HG03460 (cell line): ENCODE results near the gene NAP1L4.
"Not testable (repeated sequence)": the region's sequence is repeated elsewhere in the genome, so short reads cannot be mapped to it uniquely, and the experiment has no call there.

Experiments
- ATAC-seq: cut with Tn5 transposase; IDR thresholded peaks from one replicate; pipeline ENCODE4 v1.9.1; 2021; ENCODE audit not compliant: unreplicated experiment

NAP1L4 gene

DNA sequence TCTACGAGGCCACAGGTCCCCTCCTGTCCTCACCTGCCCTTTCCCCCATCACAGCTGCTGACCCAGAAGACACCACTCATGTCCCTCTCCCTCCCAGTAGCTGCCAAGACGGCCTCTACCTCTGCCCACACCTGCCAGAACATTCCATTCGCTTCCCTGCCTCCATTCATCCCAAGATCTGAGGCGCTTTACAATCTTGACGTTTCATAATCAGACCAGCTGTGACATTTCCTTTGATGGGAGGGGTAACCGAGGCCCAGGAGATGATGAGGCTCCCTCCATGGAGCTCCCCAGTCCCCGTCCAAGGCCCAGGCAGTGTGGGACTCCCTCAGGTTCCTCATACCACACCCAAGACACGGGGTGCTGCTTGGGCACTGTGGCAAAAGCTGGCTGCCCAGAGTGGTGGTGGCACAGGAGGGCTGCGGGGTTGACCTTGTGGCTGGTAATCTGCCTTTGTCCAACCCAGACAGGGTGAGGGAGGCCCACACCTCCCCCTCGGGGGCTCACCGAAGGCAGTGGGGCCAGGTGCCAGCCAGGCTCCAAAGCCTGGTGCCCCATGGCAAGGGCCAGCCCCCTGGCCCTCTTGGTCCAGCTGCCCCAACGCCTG lies 80.2 kb downstream of the NAP1L4 start:
- ATAC-seq = no peak

DNA sequence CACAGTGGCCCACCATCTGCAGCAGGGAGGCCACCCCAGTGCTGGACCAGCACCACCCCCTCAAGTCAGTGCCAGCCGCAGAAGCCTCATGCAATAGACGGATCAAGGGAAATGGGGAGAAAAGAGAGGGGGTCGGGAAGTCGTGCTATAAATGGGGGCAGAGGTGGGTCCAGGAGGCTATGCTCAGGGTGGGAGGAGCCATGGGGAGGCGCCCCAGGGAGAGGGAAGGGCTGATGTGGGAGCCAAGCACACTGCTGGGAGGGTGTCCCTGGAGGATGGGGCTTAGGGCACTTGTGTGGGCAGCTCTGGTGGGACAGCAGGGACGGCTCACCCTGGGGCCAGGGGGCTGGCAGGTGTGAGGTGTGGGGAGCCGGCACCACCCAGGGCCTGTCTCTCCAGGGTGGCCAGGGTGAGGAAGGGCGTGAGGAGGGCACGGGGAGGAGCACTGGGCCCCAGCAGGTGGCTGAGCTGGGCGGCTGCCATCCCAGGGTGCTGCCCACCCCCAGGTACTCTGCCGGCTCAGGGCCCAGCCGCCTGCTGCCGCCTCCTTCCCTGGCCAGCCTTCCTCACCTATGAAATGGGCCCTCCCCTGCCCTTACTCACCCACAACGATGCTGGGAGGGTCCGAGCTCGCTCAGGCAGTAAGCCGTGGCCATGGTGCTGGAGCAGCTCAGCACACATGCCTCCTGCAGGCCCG lies 80.9 kb downstream of the NAP1L4 start:
- ATAC-seq = no peak

DNA sequence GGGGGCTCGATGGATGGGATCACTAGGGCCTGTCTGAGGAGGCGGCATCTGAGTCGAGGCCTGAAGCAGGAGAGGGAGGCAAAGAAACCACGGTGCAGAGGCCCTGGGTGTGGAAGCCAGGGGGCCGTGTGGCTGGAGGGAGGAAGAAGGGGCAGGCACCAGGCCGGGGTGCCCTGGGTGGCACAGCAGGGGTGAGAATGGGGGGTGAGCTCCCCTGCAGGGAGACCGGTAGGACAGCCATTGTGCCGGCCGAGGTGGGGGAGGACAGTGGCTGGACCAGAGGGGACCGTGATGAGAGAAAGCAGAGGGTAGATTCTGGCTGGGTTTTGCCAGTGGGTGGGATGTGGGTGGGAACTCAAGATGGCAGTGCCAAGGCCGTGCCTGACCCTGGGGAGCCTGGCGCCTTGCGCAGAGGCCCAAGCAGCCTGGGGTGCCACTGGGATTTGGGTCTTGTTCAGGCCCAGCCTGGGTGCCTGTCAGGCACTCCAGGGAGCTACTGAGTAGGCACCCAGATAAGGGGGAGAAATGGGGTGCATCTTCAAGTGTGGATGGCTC lies 81.7 kb downstream of the NAP1L4 start:
- no peak for ATAC-seq

DNA sequence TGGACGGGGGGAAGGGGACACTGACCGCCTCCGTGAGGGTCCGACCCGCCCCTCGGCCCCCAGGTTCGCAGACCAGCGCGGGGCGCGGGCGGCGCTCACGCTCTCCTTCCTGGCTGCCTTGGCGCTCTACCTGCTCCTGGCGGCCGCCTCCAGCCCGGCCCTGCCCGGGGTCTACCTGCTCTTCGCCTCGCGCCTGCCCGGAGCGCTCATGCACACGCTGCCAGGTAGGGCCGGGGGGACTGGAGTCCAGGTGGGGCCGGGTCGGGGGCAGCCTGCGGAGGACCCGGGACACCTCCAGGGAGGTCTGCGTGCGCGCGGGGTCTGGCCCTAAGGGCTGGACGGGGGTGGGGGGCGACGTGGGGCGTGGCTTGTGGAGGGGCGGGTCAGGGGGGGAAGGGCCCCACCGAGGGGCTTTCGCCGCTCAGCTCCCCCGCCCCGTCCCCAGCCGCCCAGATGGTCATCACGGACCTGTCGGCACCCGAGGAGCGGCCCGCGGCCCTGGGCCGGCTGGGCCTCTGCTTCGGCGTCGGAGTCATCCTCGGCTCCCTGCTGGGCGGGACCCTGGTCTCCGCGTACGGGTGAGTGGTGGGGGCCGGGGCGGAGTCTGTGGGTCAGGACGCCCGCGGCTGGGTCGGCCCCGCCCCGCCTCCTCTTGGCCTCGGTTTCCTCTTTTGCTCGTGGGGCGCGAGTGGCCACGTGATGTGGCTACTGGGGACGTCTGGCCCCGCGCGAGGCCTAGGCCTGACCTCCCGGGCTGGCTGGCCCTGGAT lies 82.8 kb downstream of the NAP1L4 start:
- ATAC-seq = no peak

DNA sequence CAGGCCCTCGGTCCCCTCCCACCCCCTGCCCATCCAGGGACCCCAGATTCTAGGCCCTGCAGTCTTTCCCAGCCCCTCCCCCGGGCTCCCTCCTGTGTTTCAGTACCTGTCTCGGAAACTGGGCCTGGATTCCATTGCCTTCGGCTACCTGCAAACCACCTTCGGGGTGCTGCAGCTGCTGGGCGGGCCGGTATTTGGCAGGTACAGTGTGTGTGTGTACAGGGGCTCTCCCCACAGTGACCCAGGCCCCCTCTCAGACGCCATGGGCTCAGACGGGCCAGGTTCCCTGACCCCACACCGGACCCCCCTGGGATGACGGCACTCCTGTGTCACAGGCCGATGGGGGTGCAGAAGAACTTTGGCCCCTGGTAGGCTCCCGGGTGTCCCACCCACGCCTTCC lies 84.0 kb downstream of the NAP1L4 start:
- ATAC-seq = no peak

DNA sequence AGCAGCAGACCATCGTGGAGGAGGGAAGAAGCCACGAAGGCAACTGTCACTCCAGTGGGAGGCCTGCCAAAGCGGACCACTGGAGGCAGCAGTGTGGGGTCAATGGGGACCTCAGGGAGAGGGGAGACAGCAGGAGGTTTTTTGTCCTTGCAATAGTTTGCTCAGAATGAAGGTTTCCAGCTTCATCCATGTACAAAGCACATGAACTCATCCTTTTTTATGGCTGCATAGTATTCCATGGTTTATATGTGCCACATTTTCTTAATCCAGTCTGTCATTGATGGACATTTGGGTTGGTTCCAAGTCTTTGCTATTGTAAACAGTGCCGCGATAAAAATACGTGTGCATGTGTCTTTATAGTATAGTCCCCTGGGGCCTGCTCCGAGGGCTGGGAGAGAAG lies 86.8 kb downstream of the NAP1L4 start:
- not testable (repeated sequence) for ATAC-seq

DNA sequence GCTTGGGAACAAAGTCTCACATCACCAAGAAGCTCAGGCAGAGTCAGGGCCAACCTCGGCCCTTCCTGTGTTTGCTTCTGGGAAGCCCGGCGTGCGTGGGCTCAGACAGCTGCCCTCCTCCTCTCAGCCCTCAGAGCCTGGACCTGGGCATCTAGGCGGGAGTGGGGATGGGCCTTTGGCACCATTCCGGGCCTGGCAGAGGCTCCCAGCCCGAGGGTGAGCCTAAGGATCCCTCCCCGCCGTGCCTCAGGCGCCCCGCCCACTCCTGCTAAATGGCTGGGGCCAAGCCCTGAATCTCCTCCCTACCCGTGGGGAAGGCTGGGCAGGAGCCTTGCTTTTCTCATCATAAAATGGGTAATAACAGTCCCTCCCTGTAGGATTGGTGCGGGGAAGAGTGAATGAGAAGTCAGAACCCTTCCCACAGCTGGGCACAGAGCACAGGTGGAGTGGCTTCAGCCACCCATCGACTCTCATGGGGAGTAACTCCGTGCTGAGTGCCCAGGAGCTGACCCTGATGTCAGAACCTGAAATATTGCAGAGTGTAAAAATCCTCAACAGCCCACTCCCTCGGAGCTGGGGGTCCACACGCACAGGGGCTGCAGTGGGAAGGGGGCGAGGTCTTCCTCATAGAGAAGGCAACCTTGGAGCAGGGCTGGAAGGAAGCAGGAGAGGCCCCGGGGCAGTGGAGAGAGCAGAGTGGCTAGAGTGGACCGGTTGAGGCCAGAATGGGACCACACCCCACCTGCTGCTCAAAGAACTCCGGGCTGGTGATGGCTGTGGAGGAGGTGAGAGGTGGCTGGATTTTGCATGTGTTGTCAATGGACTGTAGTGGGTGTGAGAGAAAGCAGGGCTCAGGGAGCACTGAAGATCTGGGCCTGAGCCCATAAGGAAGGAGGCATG lies 87.7 kb downstream of the NAP1L4 start:
- ATAC-seq = no peak

DNA sequence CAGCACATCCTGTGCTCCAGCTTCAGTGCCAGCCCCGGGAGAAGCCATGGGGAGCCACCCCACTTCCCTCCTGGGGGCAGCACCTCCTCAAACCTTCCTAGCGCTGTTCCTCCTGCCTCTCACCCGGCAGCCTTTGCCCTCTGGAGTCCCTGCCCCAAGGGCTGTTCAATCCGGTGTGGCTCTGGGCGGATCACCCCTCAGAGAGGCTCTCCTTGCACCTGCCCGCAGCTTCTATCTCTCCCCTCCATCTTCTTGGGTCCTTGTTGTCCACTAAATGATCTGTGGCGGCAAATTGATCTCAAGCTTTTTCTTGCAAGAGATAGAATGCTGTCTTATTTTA lies 88.5 kb downstream of the NAP1L4 start:
- no peak for ATAC-seq

DNA sequence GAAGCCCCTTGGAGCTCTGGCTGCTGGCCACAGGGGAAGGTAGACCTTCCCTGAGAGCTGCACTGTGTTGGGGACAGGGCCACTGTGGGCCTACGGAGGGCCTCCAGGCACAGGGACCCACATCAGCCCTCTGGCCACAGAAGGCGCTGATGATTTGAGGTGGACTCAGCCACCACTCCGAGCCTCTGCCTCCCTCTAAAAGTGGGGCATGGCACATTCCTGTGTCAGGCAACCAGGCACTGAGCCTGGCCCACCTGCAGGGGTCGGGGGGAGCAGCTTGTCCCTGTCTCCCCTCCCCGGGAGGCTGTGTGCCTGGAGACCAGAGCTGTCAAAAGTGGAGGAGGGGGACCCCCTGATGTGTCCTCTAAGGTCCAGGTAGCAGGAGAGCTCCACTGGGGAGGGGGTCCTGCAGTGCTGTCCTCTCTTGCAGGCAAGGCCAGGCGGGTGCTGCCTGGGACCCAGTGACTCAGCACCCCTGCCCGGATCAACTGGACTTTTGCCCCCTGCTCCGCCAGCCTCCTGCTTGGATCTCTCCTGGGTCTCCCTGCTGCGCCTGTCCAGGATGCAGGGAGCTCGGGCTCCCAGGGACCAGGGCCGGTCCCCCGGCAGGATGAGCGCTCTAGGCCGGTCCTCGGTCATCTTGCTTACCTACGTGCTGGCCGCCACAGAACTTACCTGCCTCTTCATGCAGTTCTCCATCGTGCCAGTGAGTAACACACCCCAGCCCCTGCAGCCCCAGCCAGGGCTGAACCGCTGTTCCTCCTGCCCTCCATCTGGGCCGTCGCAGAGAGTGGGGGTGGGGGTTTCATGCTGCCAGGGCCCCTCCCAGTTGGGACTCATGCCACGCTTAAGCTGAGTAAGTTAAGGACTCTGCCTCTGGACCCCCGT lies 89.1 kb downstream of the NAP1L4 start:
- ATAC-seq = peak; percentile 6

DNA sequence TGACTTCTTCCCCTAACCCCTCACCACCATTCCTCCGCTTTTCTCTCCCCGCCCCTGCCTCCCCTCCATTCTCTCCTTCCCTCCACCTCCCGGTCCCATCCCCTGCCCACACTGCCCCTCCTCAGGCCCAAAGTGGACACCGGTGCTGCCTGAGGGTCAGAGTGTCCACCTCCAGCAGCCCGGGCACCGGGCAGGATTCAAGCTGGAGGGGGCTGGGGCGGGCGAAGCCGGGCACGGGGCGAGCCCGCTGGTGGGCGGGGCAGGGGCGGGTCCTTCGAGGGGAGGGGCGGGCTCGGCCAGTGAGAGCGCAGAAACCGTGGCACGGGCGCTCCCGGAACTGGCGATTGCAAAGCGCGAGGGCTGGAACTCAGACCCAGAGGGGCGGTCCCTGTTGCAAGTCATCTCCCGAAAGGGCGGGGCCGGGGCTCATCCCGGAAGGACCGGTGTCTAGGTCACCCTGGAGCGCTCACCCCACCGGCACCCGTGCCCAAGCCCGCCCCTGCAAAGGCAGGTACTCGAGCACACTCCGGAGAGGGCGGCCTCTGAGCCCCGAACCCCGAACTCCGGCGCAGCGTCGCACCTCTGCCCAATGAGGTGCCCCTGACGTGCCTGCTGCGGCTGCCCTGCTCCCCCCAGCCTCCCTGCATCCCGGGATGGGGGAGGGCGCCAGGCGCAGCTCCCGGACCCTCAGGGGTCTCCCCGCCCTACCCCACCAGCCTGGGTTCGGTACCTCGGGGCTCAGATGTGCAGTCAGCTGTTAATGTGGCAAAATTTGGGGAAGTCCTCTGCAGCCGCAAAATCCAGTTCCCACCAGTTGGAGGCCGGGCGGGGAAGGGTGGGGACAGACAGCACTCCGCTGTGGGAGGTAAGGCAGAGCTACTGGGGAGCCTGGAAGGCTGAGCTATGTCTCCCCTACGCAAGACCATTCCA lies 90.0 kb downstream of the NAP1L4 start:
- peak; percentile 90 for ATAC-seq

DNA sequence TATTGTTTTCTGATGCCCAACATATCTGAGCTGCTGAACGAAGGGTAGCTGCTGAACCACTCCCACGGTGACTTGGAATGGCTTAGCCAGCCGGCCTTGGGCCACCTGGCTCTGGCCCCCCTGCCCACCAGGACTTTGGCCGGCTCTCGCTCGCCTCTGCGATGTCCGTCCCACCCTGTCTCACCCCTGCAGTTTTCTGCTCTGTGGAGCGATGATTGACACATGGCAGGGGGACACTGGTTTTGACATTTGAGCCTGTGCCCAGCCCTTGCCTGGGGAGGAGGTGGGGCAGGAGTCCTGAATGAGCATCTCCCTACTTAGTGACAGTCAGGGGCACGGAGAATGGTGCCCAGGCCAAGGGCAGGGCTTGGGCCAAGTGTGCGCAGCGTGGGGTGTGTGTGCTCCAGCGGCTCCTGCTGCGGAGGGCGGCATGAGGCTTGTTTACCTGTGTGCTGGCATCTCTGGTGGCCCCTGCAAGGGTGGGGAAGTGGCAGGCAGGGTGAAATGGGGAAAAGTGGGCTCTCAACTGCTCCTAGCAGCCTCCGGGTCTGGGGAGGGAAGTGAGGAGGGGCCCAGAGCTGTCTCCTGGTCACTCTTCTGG lies 90.8 kb downstream of the NAP1L4 start:
- ATAC-seq = no peak

DNA sequence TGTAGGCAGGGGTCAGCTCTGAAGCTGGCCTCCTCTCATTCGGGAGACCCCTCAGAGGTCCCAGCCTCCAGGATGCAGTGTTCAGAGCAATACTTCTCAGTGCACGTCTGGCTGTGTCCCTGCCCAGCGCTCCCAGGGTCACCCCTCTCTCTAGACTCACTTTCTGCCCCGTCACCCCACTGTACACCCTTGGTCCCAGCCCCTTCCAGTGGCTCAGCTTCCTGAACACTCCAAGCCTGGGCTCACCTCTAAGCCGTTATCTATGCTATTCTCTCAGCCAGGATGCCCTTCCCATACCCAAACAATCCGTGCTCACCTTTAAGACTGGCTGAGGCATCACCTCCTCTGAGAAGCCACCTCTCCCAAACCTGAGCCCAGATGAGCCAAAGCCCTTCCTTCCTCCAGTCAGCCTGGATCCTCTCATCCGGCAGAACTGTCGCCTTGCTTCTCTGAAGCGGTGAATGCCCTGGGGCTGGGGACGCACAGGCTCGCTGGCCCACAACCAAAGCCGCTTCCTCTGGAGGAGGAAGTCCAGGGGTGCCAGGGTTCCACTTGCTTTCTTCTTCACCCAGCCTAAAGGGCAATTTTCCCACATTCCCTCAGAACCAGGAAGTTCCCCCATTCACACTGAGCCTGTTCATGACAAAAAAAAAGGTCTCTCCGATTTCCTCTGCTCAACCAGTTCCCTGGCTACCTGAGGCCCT lies 92.9 kb downstream of the NAP1L4 start:
- no peak for ATAC-seq

DNA sequence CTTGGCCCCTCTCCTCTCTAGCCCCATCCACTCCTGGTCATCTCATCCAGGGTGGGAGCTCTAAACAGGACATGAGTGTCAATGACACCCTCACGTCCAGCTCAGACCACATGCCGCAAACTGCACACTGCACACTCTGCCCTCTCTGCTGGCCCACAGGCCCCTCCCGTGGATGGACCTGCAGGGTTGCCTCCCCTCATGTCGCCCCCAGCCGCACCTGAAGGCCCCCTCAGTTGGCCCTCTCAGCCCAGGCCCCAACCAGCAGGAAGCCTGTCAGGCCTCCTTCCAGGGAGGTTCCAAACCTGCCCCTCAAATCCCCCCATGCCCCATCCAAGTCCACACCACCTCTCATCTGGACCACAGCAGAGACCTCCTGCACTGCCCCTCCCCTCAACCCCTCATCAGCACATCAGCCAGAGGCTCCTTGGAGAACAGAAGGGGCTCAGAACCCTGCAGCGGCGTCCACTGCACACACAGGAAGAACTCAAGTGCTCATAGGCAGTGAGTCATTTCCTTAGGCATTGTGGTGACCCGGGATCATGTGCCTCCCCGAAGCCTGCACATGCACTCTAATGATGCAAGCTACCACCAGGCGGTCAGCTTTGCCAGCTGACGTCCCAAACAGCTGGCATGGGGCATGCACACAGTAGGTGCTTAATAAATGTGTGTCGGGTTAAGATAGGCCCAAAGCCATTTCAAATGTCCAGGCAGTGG lies 93.6 kb downstream of the NAP1L4 start:
- no peak for ATAC-seq

DNA sequence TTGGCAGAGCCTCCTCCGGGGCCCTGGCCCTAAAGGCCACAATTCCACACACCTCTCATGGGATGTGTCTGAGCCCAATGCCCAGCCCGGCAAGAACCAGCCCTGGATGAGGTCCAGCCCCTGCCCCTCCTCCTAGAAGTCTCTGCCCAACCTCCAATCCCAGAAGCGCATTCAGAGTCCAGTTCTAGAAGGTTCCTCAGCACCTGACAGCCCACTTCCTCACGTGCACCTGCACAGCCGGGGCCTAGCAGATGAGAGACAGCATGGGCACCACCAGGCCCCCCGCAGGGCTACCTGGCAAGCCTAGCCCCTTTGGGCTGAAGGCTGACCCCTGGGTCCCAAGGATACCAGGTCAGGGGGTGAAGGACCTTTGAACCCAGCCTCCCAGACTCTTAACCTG lies 95.1 kb downstream of the NAP1L4 start:
- ATAC-seq = no peak

DNA sequence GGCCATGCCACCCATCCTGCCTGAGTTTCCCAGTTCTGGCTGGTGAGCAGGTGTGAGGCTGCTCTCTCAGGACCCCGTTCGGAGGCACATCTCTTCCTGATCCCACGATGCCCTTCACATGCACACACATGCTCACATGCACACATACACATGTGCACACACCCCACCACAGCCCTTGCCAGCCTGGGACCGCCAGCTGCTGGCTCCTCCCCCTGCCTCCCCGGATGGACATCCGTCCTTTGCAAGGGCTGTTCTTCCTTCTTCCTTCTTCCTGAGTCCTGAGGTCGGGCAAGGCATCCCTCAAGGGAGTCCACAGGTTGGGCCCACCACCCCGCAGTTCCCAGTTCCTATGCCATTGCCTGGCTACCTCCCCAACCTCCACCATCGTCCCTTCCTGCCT lies 96.1 kb downstream of the NAP1L4 start:
- no peak for ATAC-seq
